DOHH2 (cell line): ENCODE data around the gene ABCC11.

Source experiments
- H3F3A ChIP-seq: fragments of 200-600 bp; sonication (generic), shearing (Covaris generic); 2 replicates; pipeline ENCODE4 v1.6.0; 2016; ENCODE audit warnings: antibody characterized with exemption, mild to moderate bottlenecking; ENCODE audit not compliant: control insufficient read depth, insufficient read depth
- H3K27ac ChIP-seq: fragments of 200-600 bp; sonication (generic); 2 replicates; pipeline ENCODE4 v1.5.1; 2014; ENCODE audit warnings: low read depth, mild to moderate bottlenecking, low read length, moderate library complexity
- H3K27me3 ChIP-seq: fragments of 200-600 bp; sonication (generic); 2 replicates; pipeline ENCODE4 v1.6.1; 2014; ENCODE audit warnings: mild to moderate bottlenecking, low read length, mixed read lengths; ENCODE audit not compliant: control insufficient read depth
- H3K36me3 ChIP-seq: fragments of 200-600 bp; sonication (generic); 2 replicates; pipeline ENCODE4 v1.6.1; 2014; ENCODE audit warnings: mild to moderate bottlenecking, low read length, moderate library complexity, mixed read lengths; ENCODE audit not compliant: control insufficient read depth
- H3K4me1 ChIP-seq: fragments of 200-600 bp; sonication (generic); 2 replicates; pipeline ENCODE4 v1.6.1; 2014; ENCODE audit warnings: mild to moderate bottlenecking, low read length, mixed read lengths; ENCODE audit not compliant: control insufficient read depth
- H3K4me2 ChIP-seq: fragments of 200-600 bp; sonication (generic); 2 replicates; pipeline ENCODE4 v1.6.0; 2014; ENCODE audit warnings: mild to moderate bottlenecking, low read length, moderate library complexity
- H3K4me3 ChIP-seq: fragments of 200-600 bp; sonication (generic); 2 replicates; pipeline ENCODE4 v1.5.1; 2014; ENCODE audit warnings: mild to moderate bottlenecking, low read length, mixed read lengths
- H3K79me2 ChIP-seq: fragments of 200-600 bp; sonication (generic); 2 replicates; pipeline ENCODE4 v1.6.1; 2014; ENCODE audit warnings: mild to moderate bottlenecking, low read length, mixed read lengths; ENCODE audit not compliant: control insufficient read depth
- H3K9me2 ChIP-seq: fragments of 200-600 bp; sonication (generic); replicated peaks from 2 replicates; pipeline ENCODE4 v1.6.1; 2014; ENCODE audit warnings: mild to moderate bottlenecking, low read length, mixed read lengths; ENCODE audit not compliant: control insufficient read depth
- H3K9me3 ChIP-seq: fragments of 200-600 bp; sonication (generic); 2 replicates; pipeline ENCODE4 v1.6.1; 2014; ENCODE audit warnings: antibody characterized with exemption, low read length, mixed read lengths; ENCODE audit not compliant: control insufficient read depth, insufficient read depth
- H4K20me1 ChIP-seq: fragments of 200-600 bp; sonication (generic); 2 replicates; pipeline ENCODE4 v1.6.0; 2014; ENCODE audit warnings: low read depth, mild to moderate bottlenecking, antibody characterized with exemption, low read length, moderate library complexity; ENCODE audit not compliant: control insufficient read depth, insufficient read depth
- EZH2phosphoT487 ChIP-seq: fragments of 200-600 bp; sonication (generic); IDR thresholded peaks from 2 replicates; pipeline ENCODE4 v1.6.1; 2017; ENCODE audit warnings: borderline replicate concordance, mild to moderate bottlenecking, antibody characterized with exemption, low read length, moderate library complexity, mixed read lengths
- TF ChIP-seq, protein P1 (sequence below): fragments of 200-600 bp; sonication (generic); IDR thresholded peaks from one replicate; pipeline ENCODE4 v1.5.1; 2014; ENCODE audit warnings: antibody characterized with exemption, mild to moderate bottlenecking, low read depth, low read length; ENCODE audit not compliant: poor library complexity, severe bottlenecking

The ABCC11 gene

DNA sequence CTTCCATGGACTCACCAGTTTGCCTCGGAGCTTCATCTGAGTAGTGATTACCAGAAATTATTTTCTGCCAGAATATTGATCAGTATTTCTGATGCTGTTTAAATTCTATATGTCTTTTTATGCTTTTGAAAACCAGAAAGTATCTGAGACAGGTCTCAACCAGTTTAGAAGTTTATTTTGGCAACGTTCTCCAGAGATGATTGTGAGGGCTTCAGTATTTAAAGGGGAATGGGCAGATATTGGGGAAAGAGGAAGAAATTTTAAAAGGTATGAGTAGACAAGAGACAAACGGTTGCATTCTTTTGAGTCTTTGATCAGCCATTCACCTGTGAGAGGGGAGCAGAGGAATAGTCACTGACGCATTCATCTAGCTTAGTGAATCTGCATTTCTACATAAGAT lies 44.4 kb upstream of the ABCC11 start:
- no peaks in the 10 kb centered on the region for H3K9me2 ChIP-seq
- no peak for TF ChIP-seq EZH2phosphoT487
- TF ChIP-seq, protein P1, sequence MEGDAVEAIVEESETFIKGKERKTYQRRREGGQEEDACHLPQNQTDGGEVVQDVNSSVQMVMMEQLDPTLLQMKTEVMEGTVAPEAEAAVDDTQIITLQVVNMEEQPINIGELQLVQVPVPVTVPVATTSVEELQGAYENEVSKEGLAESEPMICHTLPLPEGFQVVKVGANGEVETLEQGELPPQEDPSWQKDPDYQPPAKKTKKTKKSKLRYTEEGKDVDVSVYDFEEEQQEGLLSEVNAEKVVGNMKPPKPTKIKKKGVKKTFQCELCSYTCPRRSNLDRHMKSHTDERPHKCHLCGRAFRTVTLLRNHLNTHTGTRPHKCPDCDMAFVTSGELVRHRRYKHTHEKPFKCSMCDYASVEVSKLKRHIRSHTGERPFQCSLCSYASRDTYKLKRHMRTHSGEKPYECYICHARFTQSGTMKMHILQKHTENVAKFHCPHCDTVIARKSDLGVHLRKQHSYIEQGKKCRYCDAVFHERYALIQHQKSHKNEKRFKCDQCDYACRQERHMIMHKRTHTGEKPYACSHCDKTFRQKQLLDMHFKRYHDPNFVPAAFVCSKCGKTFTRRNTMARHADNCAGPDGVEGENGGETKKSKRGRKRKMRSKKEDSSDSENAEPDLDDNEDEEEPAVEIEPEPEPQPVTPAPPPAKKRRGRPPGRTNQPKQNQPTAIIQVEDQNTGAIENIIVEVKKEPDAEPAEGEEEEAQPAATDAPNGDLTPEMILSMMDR, result no peak

DNA sequence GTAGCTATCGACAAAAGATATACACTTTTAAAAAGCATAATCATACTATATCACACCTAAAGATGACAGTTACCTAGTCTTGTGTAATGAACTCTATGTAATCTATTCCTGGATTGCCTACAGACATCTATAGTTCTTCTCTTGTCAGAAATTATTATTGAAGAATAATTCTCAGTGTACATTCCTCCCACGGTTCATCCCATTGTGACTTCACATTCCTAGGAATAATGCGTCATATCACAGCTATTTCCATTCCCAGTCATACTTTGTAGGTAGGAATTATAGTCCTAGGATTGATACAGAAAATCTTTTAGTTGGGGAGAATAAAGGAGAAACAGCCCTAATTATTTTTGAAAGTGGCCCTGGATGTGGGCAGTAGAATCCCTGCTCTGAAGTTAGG lies 44.0 kb upstream of the ABCC11 start:
- H3K4me3 ChIP-seq, result no peak overlapping the region
- no peaks in the 10 kb centered on the region for H3K27me3 ChIP-seq
- H3F3A ChIP-seq, result no peaks in the 10 kb centered on the region
- H3K4me2 ChIP-seq, result no peak overlapping the region
- peaks cover 32% of the 10 kb centered on the region for H3K36me3 ChIP-seq
- no peaks in the 10 kb centered on the region for H3K79me2 ChIP-seq
- no peaks in the 10 kb centered on the region for H3K4me1 ChIP-seq
- H3K9me3 ChIP-seq, result peaks cover 6% of the 10 kb centered on the region; the same call in 1 of the 2 replicates
- H3K27ac ChIP-seq, result no peak overlapping the region
- H4K20me1 ChIP-seq, result no peaks in the 10 kb centered on the region
- H3K9me2 ChIP-seq, result no peaks in the 10 kb centered on the region
- TF ChIP-seq, protein P1, result no peak
- no peak for TF ChIP-seq EZH2phosphoT487

More for the DNA sequence above, 44.4 kb upstream of the ABCC11 start:
- H3K27me3 ChIP-seq, result no peaks in the 10 kb centered on the region
- no peaks in the 10 kb centered on the region for H3K4me1 ChIP-seq
- H3K9me3 ChIP-seq, result peaks cover 6% of the 10 kb centered on the region; the same call in 1 of the 2 replicates
- H3K79me2 ChIP-seq, result no peaks in the 10 kb centered on the region
- no peaks in the 10 kb centered on the region for H3F3A ChIP-seq
- H3K27ac ChIP-seq, result no peak overlapping the region
- H3K4me2 ChIP-seq, result no peak overlapping the region
- H3K4me3 ChIP-seq, result no peak overlapping the region
- H4K20me1 ChIP-seq, result no peaks in the 10 kb centered on the region
- peaks cover 29% of the 10 kb centered on the region for H3K36me3 ChIP-seq

DNA sequence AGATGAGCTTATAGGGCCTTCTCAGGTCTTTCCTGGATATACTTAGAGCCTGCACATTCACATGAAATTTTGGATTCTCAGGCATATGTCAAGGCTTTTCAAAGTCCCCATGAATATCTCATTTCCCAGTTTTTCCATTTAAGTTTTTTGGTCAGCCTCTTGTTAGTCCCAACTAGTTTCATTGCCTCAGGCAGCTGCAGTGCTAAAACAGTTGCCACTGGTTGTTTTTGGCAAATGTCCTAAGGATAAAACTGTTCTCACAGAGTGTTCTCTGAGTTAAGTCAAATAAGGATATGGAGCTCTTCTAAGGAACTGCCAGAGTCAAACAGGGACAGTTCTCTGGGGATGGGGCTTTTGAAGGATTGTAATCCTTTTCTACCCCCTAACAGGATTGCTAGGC lies 39.9 kb upstream of the ABCC11 start:
- H3K4me3 ChIP-seq, result no peak overlapping the region
- H3F3A ChIP-seq, result no peaks in the 10 kb centered on the region
- no peaks in the 10 kb centered on the region for H3K4me1 ChIP-seq
- H4K20me1 ChIP-seq, result no peaks in the 10 kb centered on the region
- TF ChIP-seq, protein P1, result no peak
- no peak for TF ChIP-seq EZH2phosphoT487
- H3K27ac ChIP-seq, result no peak overlapping the region
- H3K36me3 ChIP-seq, result peaks cover 40% of the 10 kb centered on the region
- H3K27me3 ChIP-seq, result no peaks in the 10 kb centered on the region
- H3K9me2 ChIP-seq, result no peaks in the 10 kb centered on the region
- H3K4me2 ChIP-seq, result no peak overlapping the region
- H3K9me3 ChIP-seq, result peaks cover 6% of the 10 kb centered on the region; the same call in 1 of the 2 replicates
- no peaks in the 10 kb centered on the region for H3K79me2 ChIP-seq
